Activated B cell treated with CpG ODN at 0.5 μM for 24 hours (primary cell): ENCODE results near the gene NRXN2. TPM values are rescaled to one million over a fixed set of nuclear protein-coding genes. Genes with fewer than 3 reads are reported as not detected.
A peak's percentile ranks its signal among the peaks of the same experiment; 100 is the strongest.

Experiments used
- ATAC-seq: fragments of 200-7000 bp; cut with Tn5 transposase; one replicate; pipeline ENCODE4 v1.10.0; 2021; ENCODE audit warnings: low read depth, mild to moderate bottlenecking, moderate library complexity
- CTCF ChIA-PET: fragments of 350-600 bp; sonication (Branson Sonifier 250); formaldehyde crosslinking; loops from one replicate; lab custom pipeline; 2021; ENCODE audit warnings: antibody characterized with exemption; lab: Charles Lee
- POLR2A ChIA-PET: fragments of 350-600 bp; sonication (Branson Sonifier 250); formaldehyde crosslinking; loops from one replicate; lab custom pipeline; 2021; ENCODE audit warnings: antibody characterized with exemption; lab: Charles Lee
- DNase-seq: peaks from one replicate; pipeline ENCODE4 v3.0.0; 2022
- H3K27ac Mint-ChIP-seq: one replicate; pipeline ENCODE4 v1.8.0; 2020; ENCODE audit warnings: mixed read lengths
- H3K27me3 Mint-ChIP-seq: one replicate; pipeline ENCODE4 v1.8.0; 2021; ENCODE audit warnings: mixed read lengths
- H3K36me3 Mint-ChIP-seq: one replicate; pipeline ENCODE4 v1.8.0; 2021; ENCODE audit warnings: low read depth, mixed read lengths
- H3K4me1 Mint-ChIP-seq: one replicate; pipeline ENCODE4 v1.8.0; 2021; ENCODE audit warnings: mixed read lengths
- H3K4me3 Mint-ChIP-seq: one replicate; pipeline ENCODE4 v1.8.0; 2020; ENCODE audit warnings: mild to moderate bottlenecking, mixed read lengths
- H3K9me3 Mint-ChIP-seq: one replicate; pipeline ENCODE4 v1.8.0; 2020; ENCODE audit warnings: mixed read lengths
- intact Hi-C: fragments of 100-400 bp; cut with micrococcal nuclease; formaldehyde crosslinking; loops from one replicate; pipeline ENCODE4 v1.15.1; 2024
- total RNA-seq: library from RNA; stranded (reverse); gene quantifications from 2 replicates; pipeline ENCODE4 v1.2.3, GENCODE V29; 2022
- TF ChIP-seq, protein P1 (sequence below): fragments of 200-600 bp; IDR thresholded peaks from one replicate; pipeline ENCODE4 v1.8.0; 2022; ENCODE audit warnings: antibody characterized with exemption, mild to moderate bottlenecking

Gene NRXN2
- total RNA-seq, 1 donor from 2014 or later = 0.73 TPM

DNA sequence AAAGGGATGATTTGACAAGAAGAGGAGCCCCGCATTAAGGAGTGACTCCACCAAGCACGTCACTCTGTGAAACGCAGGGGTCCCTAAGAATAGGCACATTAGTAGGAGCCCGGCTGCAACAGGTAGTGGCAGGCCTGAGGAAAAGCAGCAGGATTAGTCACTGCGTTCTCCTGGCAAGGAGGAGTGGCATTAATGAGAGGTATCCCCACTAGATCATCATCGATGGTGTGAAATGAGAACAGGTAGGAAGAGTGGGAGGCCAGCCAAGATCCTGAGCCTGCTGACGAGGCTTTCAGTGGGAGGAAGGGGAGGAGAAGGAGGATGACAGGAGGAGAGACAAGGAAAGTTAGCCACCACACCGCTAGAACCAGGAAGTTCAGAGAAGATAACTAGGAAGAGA lies 38.6 kb downstream of the NRXN2 start:
- Mint-ChIP-seq H3K4me1 (peaks cover 14% of the 10 kb centered on the region), H3K36me3 (no peaks in the 10 kb centered on the region), H3K9me3 (no peaks in the 10 kb centered on the region), H3K4me3 (no peak overlapping the region), H3K27ac (no peak overlapping the region), H3K27me3 (peaks cover 6% of the 10 kb centered on the region)
- CTCF ChIA-PET = no interaction called here
- DNase-seq (no peak), ATAC-seq (no peak)
- intact Hi-C loops = no loop called here
- TF ChIP-seq, protein P1, sequence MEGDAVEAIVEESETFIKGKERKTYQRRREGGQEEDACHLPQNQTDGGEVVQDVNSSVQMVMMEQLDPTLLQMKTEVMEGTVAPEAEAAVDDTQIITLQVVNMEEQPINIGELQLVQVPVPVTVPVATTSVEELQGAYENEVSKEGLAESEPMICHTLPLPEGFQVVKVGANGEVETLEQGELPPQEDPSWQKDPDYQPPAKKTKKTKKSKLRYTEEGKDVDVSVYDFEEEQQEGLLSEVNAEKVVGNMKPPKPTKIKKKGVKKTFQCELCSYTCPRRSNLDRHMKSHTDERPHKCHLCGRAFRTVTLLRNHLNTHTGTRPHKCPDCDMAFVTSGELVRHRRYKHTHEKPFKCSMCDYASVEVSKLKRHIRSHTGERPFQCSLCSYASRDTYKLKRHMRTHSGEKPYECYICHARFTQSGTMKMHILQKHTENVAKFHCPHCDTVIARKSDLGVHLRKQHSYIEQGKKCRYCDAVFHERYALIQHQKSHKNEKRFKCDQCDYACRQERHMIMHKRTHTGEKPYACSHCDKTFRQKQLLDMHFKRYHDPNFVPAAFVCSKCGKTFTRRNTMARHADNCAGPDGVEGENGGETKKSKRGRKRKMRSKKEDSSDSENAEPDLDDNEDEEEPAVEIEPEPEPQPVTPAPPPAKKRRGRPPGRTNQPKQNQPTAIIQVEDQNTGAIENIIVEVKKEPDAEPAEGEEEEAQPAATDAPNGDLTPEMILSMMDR = no peak
- POLR2A ChIA-PET = no interaction called here

DNA sequence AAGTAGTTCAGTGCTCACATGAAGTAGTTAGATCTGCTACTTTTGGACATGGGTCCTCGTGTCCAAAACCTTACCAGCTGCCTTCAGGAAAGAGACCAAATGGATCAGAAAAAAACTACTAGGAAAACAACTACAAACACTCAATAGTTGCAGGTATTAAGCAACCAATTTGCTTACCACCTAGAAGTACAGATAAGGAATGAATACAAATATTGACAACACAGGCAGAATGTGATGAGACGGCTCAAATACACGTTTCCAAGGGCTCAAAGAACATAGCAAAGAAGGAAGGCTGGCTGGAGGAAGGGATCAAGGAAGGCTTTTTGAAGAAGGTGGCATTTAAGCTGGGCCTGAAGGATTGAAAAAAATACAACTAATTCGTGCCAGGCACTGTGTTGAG lies 41.8 kb downstream of the NRXN2 start:
- Mint-ChIP-seq H3K27ac (no peak overlapping the region), H3K9me3 (no peaks in the 10 kb centered on the region), H3K4me3 (no peak overlapping the region), H3K36me3 (no peaks in the 10 kb centered on the region), H3K4me1 (peaks cover 6% of the 10 kb centered on the region), H3K27me3 (peaks cover 20% of the 10 kb centered on the region)
- intact Hi-C loops = no loop called here
- no peak for DNase-seq
- no peak for ATAC-seq
- TF ChIP-seq, protein P1 = no peak
- CTCF ChIA-PET = no interaction called here
- POLR2A ChIA-PET = no interaction called here

DNA sequence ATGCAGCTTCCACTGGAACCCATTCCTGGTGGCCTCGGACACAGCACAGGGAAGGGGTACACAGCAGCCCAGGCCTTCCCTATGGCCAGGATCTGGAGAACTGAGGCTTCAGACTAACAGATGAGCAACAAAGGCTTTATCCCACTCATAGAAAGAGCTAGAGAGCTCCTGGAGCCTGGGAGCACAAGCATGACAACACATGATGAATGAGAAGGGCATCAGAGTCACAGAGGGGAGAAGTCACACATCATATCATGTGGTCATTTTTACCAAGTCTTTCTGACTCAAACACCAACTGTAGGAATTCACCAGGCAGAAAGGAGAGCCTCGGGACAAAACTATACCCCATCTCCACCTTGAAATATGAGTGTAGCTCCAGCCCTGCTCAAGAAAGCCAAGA lies 43.2 kb downstream of the NRXN2 start:
- POLR2A ChIA-PET = no interaction called here
- Mint-ChIP-seq H3K27ac (no peak overlapping the region), H3K4me1 (peaks cover 18% of the 10 kb centered on the region), H3K4me3 (no peak overlapping the region), H3K9me3 (no peaks in the 10 kb centered on the region), H3K27me3 (peaks cover 31% of the 10 kb centered on the region), H3K36me3 (no peaks in the 10 kb centered on the region)
- ATAC-seq = no peak
- intact Hi-C loops = no loop called here
- TF ChIP-seq, protein P1 = no peak
- DNase-seq = no peak
- CTCF ChIA-PET = interaction anchor here (1.9 kb wide), 1 partner anchor 9 kb away, joined by 6 read pairs; no protein-coding TSS in a partner anchor

DNA sequence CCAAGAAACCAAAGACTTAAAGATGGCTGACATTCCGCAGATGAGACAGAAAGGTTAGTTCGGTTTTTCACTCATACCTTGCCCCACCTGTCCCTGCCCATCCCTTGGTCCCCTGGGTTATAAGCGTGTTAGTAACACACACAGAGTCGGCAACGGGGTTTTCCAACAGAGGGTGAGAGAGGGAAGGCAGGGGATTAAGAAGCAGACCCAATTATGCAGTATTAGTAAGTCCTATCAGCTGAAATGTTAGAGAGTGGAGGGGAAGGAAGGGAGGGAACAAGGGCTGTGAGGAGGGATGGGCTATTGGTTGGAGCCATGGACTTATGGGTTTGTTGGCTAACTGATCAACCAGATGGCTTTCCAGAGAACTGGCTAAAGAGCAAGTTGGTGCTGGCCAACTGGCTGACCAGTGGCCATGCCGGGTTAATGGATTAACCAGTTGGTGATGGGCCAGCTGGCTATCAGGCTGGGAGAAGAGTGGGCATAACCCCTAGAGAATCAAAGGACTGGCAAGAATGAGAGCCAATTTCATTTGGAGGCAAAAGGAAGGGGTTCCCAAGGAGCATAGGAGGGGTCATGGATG lies 45.5 kb downstream of the NRXN2 start:
- Mint-ChIP-seq H3K36me3 (no peaks in the 10 kb centered on the region), H3K27ac (no peak overlapping the region), H3K27me3 (peaks cover 35% of the 10 kb centered on the region), H3K4me1 (peaks cover 31% of the 10 kb centered on the region), H3K4me3 (no peak overlapping the region), H3K9me3 (no peaks in the 10 kb centered on the region)
- intact Hi-C loops = no loop called here
- ChIA-PET CTCF (no interaction called here), POLR2A (interaction anchor here (0.6 kb wide), 1 partner anchor 15 kb away, joined by 3 read pairs; no protein-coding TSS in a partner anchor)
- DNase-seq (no peak), ATAC-seq (no peak)
- TF ChIP-seq, protein P1 = no peak

DNA sequence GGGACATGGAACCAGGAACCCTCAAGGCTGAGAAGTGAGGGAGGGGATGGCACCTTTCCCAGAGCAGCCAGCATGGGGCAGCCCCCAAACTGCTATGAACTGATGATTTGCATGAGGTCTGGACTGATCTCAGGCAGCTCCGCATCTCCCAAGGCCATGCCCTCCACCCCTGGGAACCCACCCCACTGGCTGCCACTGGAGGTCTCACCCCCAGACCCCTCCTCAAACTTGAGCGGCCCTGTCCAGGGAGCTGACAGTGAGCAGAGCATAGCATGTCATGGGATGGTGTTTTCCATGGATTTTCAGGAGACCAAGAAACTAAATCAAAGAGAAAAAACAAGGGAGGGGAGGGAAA lies 46.8 kb downstream of the NRXN2 start:
- Mint-ChIP-seq H3K27ac (no peak overlapping the region), H3K36me3 (no peaks in the 10 kb centered on the region), H3K27me3 (peaks cover 40% of the 10 kb centered on the region), H3K4me1 (peaks cover 34% of the 10 kb centered on the region), H3K4me3 (no peak overlapping the region), H3K9me3 (no peaks in the 10 kb centered on the region)
- DNase-seq = no peak
- intact Hi-C loops = no loop called here
- peak; percentile 9 for ATAC-seq
- TF ChIP-seq, protein P1 = no peak
- ChIA-PET POLR2A (interaction anchor here (0.5 to 2.2 kb wide), 2 partner anchors 12 to 30 kb away, joined by 3 to 10 read pairs; no protein-coding TSS in a partner anchor), CTCF (no interaction called here)
